Heart left ventricle (tissue), 16 donors: ENCODE results near the gene GTF2F2. TPM values are rescaled to one million over a fixed set of nuclear protein-coding genes. Genes with fewer than 3 reads are reported as not detected.

Source experiments
- ATAC-seq, 4 donors: fragments of 200-7000 bp; cut with Tn5 transposase; one replicate each; pipeline ENCODE4 v1.9.1; 2020 to 2022; ENCODE audit warnings: moderate library complexity in 4 of 4, mild to moderate bottlenecking in 3 of 4, moderate number of reproducible peaks in 1 of 4
- DNase-seq, 5 donors: peaks; one replicate each; pipeline ENCODE4 v3.0.0-alpha.2; 2020
- H3K27ac ChIP-seq, 12 donors: fragments of 200-600 bp; sonication (generic) in 4 of 12; one replicate each; pipeline versions ENCODE4 v1.5.0 to v1.8.0; 2016 to 2022; ENCODE audit warnings: mild to moderate bottlenecking in 2 of 12
- H3K27me3 ChIP-seq, 9 donors: fragments of 200-600 bp; sonication (generic) in 2 of 9; one replicate each; pipeline versions ENCODE4 v1.5.1 to v1.8.0; 2016 to 2022; ENCODE audit warnings: mild to moderate bottlenecking in 3 of 9
- H3K36me3 ChIP-seq, 9 donors: fragments of 200-600 bp; sonication (generic) in 2 of 9; one replicate each; pipeline versions ENCODE4 v1.5.0 to v1.8.0; 2018 to 2022; ENCODE audit warnings: mild to moderate bottlenecking in 2 of 9
- H3K4me1 ChIP-seq, 12 donors: fragments of 200-600 bp; sonication (generic) in 4 of 12; one replicate each; pipeline versions ENCODE4 v1.5.0 to v1.8.0; 2016 to 2022; ENCODE audit warnings: mild to moderate bottlenecking in 3 of 12
- H3K4me3 ChIP-seq, 12 donors: fragments of 200-600 bp; sonication (generic) in 4 of 12; one replicate each; pipeline versions ENCODE4 v1.5.0 to v1.8.0; 2017 to 2022; ENCODE audit warnings: mild to moderate bottlenecking in 9 of 12, moderate library complexity in 4 of 12
- H3K9me3 ChIP-seq, 12 donors: fragments of 200-600 bp; sonication (generic) in 4 of 12; one replicate each; pipeline versions ENCODE4 v1.5.0 to v1.8.0; 2016 to 2022; ENCODE audit warnings: mild to moderate bottlenecking in 1 of 12
- CTCF ChIP-seq, 12 donors: fragments of 200-600 bp; sonication (generic) in 4 of 12; IDR thresholded peaks; one replicate each; pipeline versions ENCODE4 v1.5.0 to v1.8.0; 2018 to 2022; ENCODE audit warnings: antibody characterized with exemption in 12 of 12, mild to moderate bottlenecking in 5 of 12
- POLR2A ChIP-seq, 2 donors: fragments of 450-650 bp; IDR thresholded peaks; one replicate each; pipeline ENCODE4 v1.6.1; 2017; ENCODE audit warnings: antibody characterized with exemption in 2 of 2, mild to moderate bottlenecking in 2 of 2, moderate library complexity in 2 of 2
- WGBS, 4 donors: extraction: QIAGEN DNeasy Blood & Tissue Kit in 2 of 4; methylation state at CpG; one replicate each; pipeline versions ENCODE4 v1.1.5 to v1.1.7; 2013 to 2018; 5-methylcytosine and 5-hydroxymethylcytosine counted together
- intact Hi-C, 10 donors: fragments of 100-400 bp; cut with DNase I; formaldehyde crosslinking; loops; one replicate each; pipeline versions ENCODE4 v1.11.1 to v1.14.2; 2022
- polyA plus RNA-seq, 2 donors: library from polyadenylated mRNA; stranded (reverse); fragments of 200-250 nt; gene quantifications; one replicate each; pipeline ENCODE4 v1.2.3, GENCODE V29; 2013
- total RNA-seq, 9 donors: library from RNA; depleted of rRNA in 2 of 9; stranded (reverse); fragments of >200 nt in 2 of 9; fragmentation: NEBNext Ultra II Directional in 3 of 9; extraction: Animal tissue kit (Norgen Biotek cat#: 25700) in 3 of 9; gene quantifications; one replicate each; pipeline versions ENCODE4 v1.1.0 to v1.2.4, GENCODE V29; 2016 to 2023
- donor health status: ischemic (EF 13 %, LVEDD 7.1; RV severe dilation, severe dysfunction).
- donor health status: healthy with polysubstance abuse.
- donor health status: DM: no; HTN: yes; CAD: no.
- donor health status: DM: no; HTN: no; CAD: no.
- donor health status: ischemic (EF 25% LVEDD 6.9; RV normal size, moderate dysfunction).
- donor health status: ischemic (EF 25% LVEDD 5.7; RV mildly dilated, moderate dysfunction).
- donor health status: healthy.
- donor health status: DM: yes; HTN: yes; CAD: no.
- donor health status: ischemic (EF 35%, LVEDD 5.7; RV mildly dilated, moderate dysfunction).
- donor health status: nonischemic (EF 11% LVEDD 7.7; RV severe dilation, severe dysfunction).
- donor health status: DM: yes; HTN: yes; CAD: no.
- donor health status: PGD.
- donor health status: ischemic (EF 29% LVEDD 5.4; RV normal size, mild dysfunction).
- donor health status: nonischemic (EF 23%, LVEDD 6.1; RV moderate dilation, normal function).

Gene GTF2F2
- total and polyA plus RNA-seq, 11 donors, result 17.7 to 25.4 (median 21.6) TPM

- intact Hi-C loops, result no loop called here
- Histone ChIP-seq H3K4me3 (no peak overlapping the region), H3K4me1 (peaks cover 0 to 24% (median 10%) of the 10 kb centered on the region in 12 donors), H3K9me3 (no peaks in the 10 kb centered on the region), H3K27ac (no peak overlapping the region), H3K36me3 (no peaks in the 10 kb centered on the region), H3K27me3 (no peaks in the 10 kb centered on the region)
- DNase-seq (no peak), ATAC-seq (no peak)
- TF ChIP-seq CTCF (IDR thresholded peaks at IDR 0.05) (no peak), POLR2A (IDR thresholded peaks at IDR 0.05) (no peak)
- whole genome bisulfite sequencing, 4 donors, result 97 to 100% (median 100%) methylated on average over 1 of the region's 1 CpG
Observed at GRCh38 chr13:45222919-45223318, 102.6 kb downstream of the GTF2F2 start.

GRCh38 chr13:45224176-45224575 is 103.9 kb downstream of the GTF2F2 start:
- Histone ChIP-seq H3K27me3 (no peaks in the 10 kb centered on the region), H3K4me1 (peaks cover 0 to 12% (median 6%) of the 10 kb centered on the region in 12 donors), H3K9me3 (no peaks in the 10 kb centered on the region), H3K36me3 (no peaks in the 10 kb centered on the region), H3K27ac (no peak overlapping the region), H3K4me3 (no peak overlapping the region)
- intact Hi-C loops, result no loop called here
- DNase-seq (no peak), ATAC-seq (no peak)
- TF ChIP-seq CTCF (IDR thresholded peaks at IDR 0.05) (no peak), POLR2A (IDR thresholded peaks at IDR 0.05) (no peak)

GRCh38 chr13:45225370-45225769 is 105.1 kb downstream of the GTF2F2 start:
- Histone ChIP-seq H3K4me1 (peaks cover 0 to 1% (median 0%) of the 10 kb centered on the region in 12 donors), H3K27me3 (no peaks in the 10 kb centered on the region), H3K9me3 (no peaks in the 10 kb centered on the region), H3K4me3 (no peak overlapping the region), H3K27ac (no peak overlapping the region), H3K36me3 (no peaks in the 10 kb centered on the region)
- WGBS, 4 donors, result 94 to 96% (median 95%) methylated on average over 4 of the region's 4 CpGs
- ATAC-seq, result no peak
- intact Hi-C loops, result no loop called here
- no peak for DNase-seq
- TF ChIP-seq CTCF (IDR thresholded peaks at IDR 0.05), result no peak
- no peak for TF ChIP-seq POLR2A (IDR thresholded peaks at IDR 0.05)

DNA sequence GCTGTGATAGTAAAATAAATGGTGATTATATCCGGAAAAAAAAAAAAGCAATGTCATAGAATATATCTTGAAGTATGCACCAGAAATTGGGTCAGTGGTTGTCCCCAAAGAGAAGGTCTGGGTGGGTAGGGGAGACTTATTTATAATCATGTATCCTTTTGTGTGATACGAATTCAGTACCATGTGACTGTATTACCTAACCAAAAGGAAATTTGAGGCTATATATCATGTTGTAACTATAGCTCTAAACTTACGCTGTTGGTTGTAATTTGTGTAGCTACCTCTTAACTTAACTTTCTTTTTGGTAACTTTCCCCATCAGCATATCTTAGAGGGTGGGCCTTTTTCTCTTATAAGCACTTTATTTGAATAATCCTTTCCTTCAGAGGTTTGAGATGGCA is 105.7 kb downstream of the GTF2F2 start:
- Histone ChIP-seq H3K4me1 (peaks cover 0 to under 1% (median 0%) of the 10 kb centered on the region in 12 donors), H3K4me3 (no peak overlapping the region), H3K27ac (no peak overlapping the region), H3K9me3 (no peaks in the 10 kb centered on the region), H3K36me3 (no peaks in the 10 kb centered on the region), H3K27me3 (no peaks in the 10 kb centered on the region)
- no peak for ATAC-seq
- no peak for TF ChIP-seq CTCF (IDR thresholded peaks at IDR 0.05)
- no peak for TF ChIP-seq POLR2A (IDR thresholded peaks at IDR 0.05)
- intact Hi-C loops, result no loop called here
- WGBS, 4 donors, result 83 to 89% (median 88%) methylated on average over 3 of the region's 3 CpGs
- DNase-seq, result no peak
